Glomerular endothelial cell (primary cell): ENCODE data around the gene RASGRF2. TPM values are rescaled to one million over a fixed set of nuclear protein-coding genes. Genes with fewer than 3 reads are reported as not detected.
"Not testable (repeated sequence)": the region's sequence is repeated elsewhere in the genome, so short reads cannot be mapped to it uniquely, and the experiment has no call there.

ENCODE experiments used
- DNase-seq: peaks from one replicate; pipeline ENCODE4 v3.0.0-alpha.2; 2011; ENCODE audit warnings: low read depth, low spot score; ENCODE audit errors: extremely low read depth
- total RNA-seq: library from RNA; depleted of rRNA; stranded (reverse); fragments of >200 nt; gene quantifications from 2 replicates; pipeline ENCODE4 v1.2.3, GENCODE V29; 2015

The RASGRF2 gene
- total RNA-seq, 1 donor from 2014 or later, result 15.8 TPM

DNA sequence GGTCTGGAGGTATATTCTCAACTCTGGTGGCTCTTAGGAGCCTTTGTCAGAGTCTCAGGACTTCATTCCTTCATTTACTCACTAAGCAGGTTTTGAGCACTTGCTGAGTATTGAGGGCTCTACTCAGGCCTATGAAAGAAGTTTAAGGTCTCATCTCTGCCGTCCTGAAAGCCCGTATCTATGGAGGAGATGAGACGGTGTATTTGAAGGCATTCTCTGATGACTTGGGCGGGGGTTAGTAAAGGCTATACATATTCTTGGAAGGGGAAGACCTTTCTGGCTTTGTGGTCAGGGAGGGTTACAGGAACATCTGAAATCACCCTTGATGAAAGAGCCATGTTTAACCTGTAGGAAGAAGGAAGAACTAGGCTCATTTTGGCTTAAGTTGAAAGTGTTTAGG lies 21.9 kb downstream of the RASGRF2 start:
- no peak for DNase-seq

- DNase-seq, result peak; percentile 75
Observed at GRCh38 chr5:80985600-80986228, 25.6 kb downstream of the RASGRF2 start.

GRCh38 chr5:80986382-80986781 lies 26.2 kb downstream of the RASGRF2 start:
- no peak for DNase-seq

- no peak for DNase-seq
Observed at GRCh38 chr5:80987078-80987766, 27.1 kb downstream of the RASGRF2 start.

DNA sequence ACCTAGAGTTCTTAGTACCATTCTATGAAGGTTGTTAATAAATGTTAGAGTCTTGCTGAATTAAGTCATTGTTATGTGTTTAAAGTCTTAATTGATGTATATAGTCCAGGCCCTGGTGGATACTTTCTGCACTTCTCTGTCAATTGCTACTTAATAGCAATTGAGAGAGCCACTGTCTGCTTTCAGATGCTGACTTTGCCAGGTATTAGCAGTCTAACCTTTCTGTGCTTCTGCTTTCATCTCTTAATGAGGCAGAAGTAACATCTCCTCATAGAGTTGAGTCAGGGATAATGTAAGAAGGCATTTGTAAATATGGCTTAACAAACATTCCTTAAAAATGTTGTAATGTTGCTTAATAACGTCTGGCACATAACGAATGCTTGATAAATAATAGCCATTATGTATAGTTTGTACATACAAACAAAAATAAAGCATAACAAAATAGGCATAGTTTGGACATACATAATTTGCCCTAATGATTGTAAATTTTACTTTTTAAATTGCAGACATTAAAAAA lies 28.3 kb downstream of the RASGRF2 start:
- DNase-seq, result no peak

- DNase-seq, result no peak
Observed at GRCh38 chr5:80989883-80990282, 29.7 kb downstream of the RASGRF2 start.

- no peak for DNase-seq
Observed at GRCh38 chr5:80990527-80990926, 30.4 kb downstream of the RASGRF2 start.

DNA sequence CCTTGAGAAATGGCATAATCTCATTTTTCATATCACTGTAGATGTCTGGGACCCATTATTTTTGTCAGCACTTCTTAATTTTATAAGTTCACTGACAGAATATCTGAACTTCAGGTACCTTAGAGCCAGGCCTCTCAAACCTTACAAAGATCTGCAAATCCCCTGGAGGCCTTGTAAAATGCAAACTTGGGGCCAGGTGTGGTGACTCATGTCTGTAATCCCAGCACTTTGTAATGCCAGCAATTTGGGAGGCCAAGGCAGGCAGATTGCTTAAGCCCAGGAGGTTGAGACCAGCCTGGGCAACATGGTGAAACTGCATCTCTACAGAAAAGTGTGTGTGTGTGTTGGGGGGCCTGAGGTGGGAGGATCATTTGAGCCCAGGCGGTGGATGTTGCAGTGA lies 30.8 kb downstream of the RASGRF2 start:
- no peak for DNase-seq

DNA sequence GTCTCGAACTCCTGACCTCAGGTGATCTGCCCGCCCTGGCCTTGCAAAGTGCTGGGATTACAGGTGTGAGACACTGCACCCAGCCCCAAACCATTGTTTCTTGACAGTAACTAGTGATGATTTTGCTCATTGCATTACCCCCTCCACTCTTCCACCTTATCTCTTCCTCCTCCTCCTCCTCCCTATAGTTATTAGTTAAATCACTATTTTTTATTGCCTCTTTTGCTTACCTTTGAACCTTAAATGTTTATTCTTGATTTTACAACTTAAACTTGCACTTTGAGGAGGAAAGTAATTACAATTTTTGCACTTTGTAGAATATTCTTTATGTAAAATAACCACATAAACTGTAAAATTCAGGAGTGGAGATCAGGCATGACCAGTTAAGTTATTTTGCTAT lies 35.7 kb downstream of the RASGRF2 start:
- DNase-seq, result no peak

DNA sequence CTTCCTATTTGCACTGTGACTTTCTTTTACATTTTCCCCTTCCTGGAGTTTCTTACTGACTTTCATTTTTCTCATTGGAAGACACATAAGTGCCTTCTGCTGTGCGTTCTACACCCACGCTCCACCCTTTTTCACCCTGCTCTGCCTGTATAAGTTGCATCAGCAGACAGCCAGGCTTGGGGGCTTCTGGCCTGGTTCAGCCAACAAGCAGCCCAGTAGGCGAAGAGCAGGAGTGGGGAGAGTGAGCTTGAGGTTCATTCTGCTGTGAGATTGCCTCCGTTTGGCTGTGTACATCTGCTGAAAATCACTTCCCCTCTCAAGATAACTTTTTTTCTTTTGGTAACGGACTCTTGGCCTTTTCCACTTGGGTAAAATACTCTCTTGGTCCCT lies 38.4 kb downstream of the RASGRF2 start:
- DNase-seq, result no peak

DNA sequence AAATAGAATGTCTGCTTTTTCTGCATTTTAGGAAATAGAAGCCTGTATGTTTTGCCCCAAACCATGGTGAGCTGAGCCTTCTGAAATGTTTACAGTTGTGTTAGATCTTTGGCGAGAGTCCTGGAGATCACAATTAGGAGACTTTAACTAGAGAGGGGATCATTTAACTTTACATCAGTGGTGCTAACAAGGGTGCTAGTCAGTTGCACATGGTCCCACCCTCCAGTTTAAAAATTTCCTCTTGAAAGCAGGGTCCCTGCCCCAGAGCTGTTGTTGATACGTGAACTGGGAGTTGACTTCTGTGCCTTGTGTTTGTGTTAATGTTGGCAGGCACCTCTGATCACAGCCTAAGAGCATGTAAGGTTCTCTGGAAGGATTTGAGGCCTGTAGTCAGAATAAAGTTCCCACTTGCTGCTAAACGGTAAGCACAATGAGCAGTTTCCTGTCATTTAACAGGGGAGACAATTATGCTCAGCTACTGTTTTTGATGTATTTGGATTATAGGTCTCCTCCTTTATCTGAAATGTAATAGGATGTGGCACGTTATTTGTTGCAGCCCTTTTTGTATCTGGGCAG lies 43.7 kb downstream of the RASGRF2 start:
- no peak for DNase-seq

GRCh38 chr5:81005708-81006107 lies 45.5 kb downstream of the RASGRF2 start:
- DNase-seq, result no peak

DNA sequence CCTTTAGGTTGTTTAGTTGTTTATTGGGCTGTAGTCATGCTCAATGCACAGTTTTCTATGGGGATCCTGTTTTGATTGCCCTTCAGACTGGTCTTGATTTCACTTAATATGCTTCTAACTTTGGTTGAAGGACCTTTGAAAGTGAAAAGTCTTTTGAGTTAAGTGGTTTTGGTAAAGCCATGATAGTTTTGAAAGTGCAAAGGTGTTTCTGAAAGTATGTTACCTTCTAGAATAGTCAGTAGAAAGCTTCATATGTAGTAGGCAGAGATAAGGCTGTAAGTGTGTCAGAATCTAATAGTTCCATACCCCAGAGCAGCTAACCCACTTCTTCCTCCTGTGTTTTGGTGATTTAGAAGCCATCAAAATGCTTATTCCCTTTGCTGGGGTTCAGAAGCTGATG lies 46.1 kb downstream of the RASGRF2 start:
- DNase-seq, result no peak

DNA sequence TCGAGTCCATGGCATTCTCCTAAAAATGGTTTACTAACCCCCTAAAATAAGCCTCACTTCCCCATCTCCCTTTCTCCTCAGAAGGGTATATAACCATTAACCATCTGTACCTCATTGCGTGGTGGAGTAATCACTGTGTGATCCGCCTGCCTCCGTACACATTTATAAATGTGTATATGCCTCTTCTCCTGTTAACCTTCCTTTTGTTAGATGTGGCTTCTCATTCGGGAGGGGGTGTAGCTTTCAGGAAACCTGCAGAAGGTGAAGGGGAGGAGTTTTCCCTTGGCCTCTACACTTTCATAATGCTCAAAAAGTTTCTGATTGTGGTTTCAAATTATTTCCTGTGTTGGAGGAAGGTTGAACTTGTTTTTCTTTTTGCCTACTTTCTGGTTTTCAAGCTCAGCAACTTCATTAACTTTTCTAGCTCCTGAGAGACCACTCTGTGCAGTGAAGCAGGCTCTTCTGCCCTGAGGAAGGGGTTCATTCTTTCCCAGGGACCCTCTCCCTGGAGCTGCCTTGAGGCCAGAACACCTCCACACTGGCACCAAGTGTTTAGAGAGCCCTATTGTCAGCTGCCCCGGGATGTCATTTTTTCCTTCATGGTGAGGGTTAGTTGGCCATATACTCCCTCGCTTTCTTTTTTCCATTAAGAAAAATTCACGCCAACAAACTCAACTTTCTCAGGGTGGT lies 46.9 kb downstream of the RASGRF2 start:
- DNase-seq, result no peak

DNA sequence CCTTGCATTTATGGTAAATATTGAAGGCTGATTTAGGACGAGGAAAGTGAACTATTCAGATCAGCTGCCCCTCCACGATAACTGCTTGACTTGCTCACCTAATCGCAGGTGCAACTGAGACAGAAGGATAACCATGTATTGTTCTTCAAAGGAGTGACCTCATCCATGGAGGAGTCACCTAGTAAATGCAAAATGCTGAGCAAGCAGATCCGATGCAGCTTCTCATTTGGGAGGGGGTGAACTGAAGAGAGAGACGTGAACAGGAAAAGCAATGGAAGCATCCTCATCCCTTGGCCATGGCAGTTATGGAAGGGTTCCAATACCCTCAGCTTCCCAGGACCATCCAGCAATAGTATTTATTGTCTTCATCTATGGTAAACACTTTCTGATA lies 47.5 kb downstream of the RASGRF2 start:
- no peak for DNase-seq

GRCh38 chr5:81010336-81011169 lies 50.4 kb downstream of the RASGRF2 start:
- no peak for DNase-seq

GRCh38 chr5:81014348-81014747 lies 54.2 kb downstream of the RASGRF2 start:
- no peak for DNase-seq

GRCh38 chr5:81016116-81016515 lies 56.0 kb downstream of the RASGRF2 start:
- no peak for DNase-seq

DNA sequence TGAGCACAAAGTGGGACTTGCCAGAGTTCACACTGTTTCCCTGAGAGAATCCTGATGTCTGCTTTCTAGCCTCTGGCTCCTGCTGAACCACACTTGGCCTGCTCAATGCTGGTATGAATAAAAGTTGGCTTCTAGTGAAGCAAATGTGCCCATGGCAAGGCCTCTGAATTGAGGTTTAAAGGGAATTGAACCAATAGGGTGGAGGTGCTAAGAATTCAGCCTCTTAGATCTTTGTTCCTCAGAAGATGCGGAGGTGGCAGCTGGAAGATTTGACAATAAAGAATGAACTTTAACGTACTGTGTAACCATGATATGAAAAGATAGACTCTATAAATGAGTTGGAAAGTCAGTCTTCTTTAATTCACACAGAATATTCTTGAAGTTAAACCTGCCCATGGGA lies 57.2 kb downstream of the RASGRF2 start:
- DNase-seq, result no peak

GRCh38 chr5:81018608-81019007 lies 58.4 kb downstream of the RASGRF2 start:
- not testable (repeated sequence) for DNase-seq

DNA sequence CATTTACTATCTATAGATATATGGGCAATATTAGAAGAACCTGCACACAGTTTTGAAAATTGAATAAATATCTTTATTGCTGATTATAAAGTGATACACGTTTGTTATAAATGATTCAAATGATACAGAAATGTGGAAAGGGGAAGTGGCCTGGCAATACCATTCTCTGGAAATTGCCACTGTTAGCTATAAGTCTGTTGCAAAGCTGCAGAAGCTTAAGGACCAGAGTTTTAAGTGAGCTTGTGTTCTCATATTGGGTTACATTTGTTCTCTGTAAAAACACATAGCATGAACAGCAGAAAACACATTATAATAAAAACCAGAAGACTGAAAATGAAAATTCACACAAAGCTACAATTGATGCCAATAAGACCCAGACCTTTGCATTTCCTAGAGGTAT lies 59.6 kb downstream of the RASGRF2 start:
- no peak for DNase-seq
